Hindlimb muscle (tissue), 1 donor: Measurements from ENCODE around the gene MTUS2. TPM values are rescaled to one million over a fixed set of nuclear protein-coding genes. Genes with fewer than 3 reads are reported as not detected.

Experiments
- DNase-seq: peaks from one replicate; pipeline ENCODE4 v3.0.0-alpha.2; 2013
- polyA plus RNA-seq: library from polyadenylated mRNA; unstranded; fragments of 120-200 nt; gene quantifications from one replicate; pipeline ENCODE4 v1.2.1, GENCODE V29; 2013; ENCODE audit not compliant: insufficient read length

MTUS2 gene
- polyA plus RNA-seq = 24.3 TPM

GRCh38 chr13:28820099-28821051, at the start of gene MTUS2:
TSS of gene MTUS2 (plus strand) at chr13:28820339.
- no peak for DNase-seq

DNA sequence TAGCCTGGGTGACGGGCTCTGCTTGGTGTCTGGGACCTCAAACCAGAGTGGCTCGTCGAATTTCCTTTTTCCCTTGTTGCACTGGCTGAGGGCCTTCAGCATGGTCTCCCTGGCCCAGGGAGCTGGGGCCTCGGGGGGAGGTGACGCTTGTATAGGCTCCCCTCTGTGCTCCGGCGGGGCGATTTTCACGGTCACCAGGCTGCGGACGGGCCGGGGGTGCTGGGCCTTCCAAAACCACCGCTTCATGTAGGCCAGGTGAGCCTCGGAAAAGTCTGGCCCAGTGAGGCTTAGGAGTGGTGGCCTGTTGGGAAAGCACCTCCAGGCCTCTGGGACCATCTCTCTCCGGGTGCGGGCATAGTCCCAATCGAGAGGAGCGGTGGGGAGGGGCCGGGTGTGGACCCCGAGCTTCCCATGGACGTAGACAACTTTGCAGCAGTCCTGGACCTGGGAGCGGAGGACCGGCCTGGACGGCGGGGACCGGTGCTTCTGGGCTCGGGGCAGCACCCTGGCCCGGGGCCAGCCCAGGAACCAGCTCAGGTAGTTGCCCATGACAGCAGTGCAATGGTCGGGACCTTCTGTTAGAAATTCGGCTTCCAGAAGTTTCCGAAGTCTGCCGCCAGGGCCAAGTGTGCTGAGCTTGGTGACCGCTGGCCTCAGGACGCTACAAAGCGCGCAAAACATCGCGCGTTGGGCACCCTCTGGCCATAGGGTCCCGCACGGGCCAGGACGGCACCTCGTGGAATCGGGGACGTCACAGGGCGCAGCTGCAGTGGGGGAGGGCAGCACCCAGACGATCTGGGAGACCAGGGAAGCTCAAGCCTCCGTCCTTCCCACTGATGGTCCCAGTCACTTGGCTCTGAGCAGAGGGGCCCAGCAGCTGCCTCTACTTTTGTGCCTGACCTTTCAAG, 41.6 kb upstream of the MTUS2 start:
- DNase-seq = no peak

DNA sequence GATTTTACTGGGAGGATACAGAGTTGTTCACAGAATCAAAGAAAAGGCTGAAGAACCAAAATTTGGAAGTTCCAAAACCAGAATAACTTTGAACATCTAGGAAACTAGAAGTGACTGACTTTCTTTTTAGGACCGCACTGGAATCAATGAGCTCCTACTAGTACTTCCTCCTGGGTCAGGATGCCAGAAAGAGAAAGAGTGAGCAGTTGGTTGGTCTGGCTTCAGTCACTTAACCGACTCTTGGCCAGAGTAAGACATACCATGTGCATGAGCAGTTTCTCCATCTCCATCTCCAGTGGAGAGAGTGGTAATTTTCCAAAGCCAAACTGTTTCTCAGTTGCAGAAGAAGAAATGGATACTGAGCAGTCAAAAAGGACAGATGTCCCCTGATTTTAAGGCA, 27.1 kb upstream of the MTUS2 start:
- no peak for DNase-seq

- DNase-seq = no peak
These were observed 25.7 kb upstream of the MTUS2 start for GRCh38 chr13:28794396-28794795.

- DNase-seq = no peak
These were observed 23.2 kb upstream of the MTUS2 start for GRCh38 chr13:28796938-28797257.

DNA sequence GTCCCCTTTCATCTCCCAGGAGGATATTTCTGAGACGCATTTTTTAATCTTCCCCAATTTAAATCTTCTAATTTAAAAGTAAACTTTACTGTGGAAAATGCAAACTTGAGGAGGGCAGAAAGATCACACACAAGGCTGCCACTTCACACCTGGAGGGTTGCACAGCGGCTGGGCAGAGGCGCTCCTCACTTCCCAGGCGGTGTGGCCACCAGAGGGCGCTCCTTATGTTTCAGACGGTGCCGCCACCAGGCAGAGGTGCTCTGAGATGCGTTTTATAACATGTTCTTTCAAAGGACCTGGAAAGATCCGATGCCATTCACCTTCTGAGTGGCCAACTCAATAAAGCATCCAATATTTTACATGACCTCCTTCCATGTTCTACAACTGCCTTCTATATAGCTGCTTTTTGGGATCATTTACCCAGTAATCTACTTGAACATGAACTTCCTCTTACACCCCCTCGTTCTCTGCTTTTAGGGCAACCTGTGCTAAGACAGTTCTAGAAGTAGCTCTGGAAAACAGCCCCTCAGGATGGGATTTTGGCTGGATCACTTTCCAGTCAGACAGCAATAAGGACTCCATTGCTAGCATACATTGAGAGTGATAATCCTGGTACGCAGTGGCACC, 14.8 kb upstream of the MTUS2 start:
- no peak for DNase-seq

- no peak for DNase-seq
These were observed 2.9 kb upstream of the MTUS2 start for GRCh38 chr13:28817204-28817603.

- DNase-seq = no peak
These were observed 951 bp upstream of the MTUS2 start for GRCh38 chr13:28819046-28819730.

- DNase-seq = peak; percentile 58
These were observed 422 bp upstream of the MTUS2 start for GRCh38 chr13:28819735-28820098.

GRCh38 chr13:28822151-28822550, 2.0 kb downstream of the MTUS2 start:
- no peak for DNase-seq

GRCh38 chr13:28822801-28823200, 2.7 kb downstream of the MTUS2 start:
- DNase-seq = no peak

GRCh38 chr13:28825379-28825778, 5.2 kb downstream of the MTUS2 start:
- no peak for DNase-seq

DNA sequence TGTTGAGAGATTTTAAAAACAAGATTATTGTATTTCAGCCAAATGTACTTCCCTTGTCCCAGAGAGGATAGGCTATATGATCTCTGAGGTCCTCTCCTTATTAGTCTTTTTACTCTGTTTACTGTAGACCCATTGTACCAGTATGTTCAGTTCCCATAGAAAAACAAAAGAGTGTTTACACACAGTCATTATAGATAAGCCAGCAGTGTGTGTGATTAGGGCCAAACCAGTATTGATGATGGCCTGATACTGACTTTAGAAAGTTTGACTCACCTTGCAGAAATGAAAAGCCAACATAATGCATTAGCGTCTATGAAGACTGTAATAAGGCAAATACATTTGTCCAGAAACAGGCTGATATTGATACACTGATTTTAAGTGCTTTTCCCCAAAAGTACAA, 6.2 kb downstream of the MTUS2 start:
- no peak for DNase-seq

- no peak for DNase-seq
These were observed 10.4 kb downstream of the MTUS2 start for GRCh38 chr13:28830580-28830979.

DNA sequence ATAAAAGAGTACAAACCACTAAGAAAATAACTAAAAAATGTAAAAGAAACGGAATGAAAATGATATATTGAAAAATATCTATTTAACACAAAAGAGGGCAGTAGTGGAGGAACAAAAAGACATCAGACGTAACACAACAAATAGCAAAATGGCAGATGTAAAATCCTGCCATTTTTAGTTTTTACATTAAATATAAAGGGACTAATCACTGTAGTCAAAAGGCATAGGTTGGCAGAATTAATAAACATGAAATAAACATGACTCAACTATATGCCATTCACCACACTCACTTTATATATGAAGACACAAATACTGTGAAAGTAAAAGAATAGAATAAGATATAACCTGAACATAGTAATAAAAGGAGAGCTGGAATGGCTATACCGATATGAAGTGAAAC, 11.0 kb downstream of the MTUS2 start:
- DNase-seq = no peak

DNA sequence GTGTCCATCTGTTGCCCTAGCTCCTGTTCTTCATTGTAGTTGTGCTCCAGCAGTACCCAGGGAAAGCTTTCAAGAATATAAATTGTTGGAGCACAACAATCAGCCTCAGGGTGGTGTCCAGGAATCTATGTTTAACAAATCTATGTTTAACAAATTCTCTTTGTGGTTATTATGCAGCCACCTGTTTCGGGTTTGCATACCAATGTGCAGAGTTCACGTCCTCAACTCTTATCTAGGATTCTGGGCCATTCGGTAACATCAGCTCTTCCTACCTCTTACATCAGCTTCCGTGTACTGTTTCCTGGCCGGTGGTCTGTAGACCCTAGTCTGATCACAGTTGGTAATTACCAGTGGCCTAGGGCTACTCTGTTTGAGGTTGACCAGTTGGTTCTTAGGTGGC, 17.0 kb downstream of the MTUS2 start:
- DNase-seq = no peak

DNA sequence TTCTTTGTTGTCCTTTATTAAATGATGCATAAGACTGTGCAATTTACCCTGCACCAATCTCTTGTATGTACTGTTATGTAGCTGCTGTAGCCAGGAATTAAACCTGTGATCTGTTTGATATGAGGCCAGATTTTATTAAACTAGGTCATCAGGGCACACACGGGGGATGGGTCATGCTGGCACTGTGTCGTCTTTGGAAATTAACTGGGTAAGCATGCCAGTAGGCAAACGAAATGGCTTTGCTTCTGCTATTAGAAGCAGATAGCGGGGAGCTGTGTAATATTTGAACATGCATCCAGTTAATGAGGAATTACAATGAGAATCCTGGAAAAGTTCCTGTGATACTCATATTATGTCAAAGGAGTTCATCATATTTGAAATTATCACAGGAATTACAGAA, 23.5 kb downstream of the MTUS2 start:
- DNase-seq = no peak

GRCh38 chr13:28849441-28849840, 29.3 kb downstream of the MTUS2 start:
- DNase-seq = no peak

- no peak for DNase-seq
These were observed 30.1 kb downstream of the MTUS2 start for GRCh38 chr13:28850226-28850625.

DNA sequence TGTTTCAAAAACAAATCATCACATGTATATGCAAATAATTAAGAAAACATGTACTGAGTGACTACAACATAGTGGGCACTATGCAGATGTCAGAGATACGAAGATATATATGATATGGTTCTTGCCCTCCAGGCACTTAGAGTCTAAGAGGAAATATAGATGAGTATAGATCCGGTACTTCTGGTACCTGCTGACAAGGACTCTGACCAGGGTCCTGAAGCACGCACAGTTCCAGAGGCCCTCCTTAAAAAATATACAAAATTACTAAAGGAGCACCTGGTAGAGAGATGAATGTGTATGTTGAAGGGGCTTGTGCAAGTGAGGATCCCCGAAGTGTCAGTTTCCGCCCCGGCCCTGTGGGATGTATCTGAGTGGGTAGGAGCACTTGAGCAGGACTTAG, 31.3 kb downstream of the MTUS2 start:
- DNase-seq = no peak

GRCh38 chr13:28854657-28855056, 34.5 kb downstream of the MTUS2 start:
- no peak for DNase-seq

DNA sequence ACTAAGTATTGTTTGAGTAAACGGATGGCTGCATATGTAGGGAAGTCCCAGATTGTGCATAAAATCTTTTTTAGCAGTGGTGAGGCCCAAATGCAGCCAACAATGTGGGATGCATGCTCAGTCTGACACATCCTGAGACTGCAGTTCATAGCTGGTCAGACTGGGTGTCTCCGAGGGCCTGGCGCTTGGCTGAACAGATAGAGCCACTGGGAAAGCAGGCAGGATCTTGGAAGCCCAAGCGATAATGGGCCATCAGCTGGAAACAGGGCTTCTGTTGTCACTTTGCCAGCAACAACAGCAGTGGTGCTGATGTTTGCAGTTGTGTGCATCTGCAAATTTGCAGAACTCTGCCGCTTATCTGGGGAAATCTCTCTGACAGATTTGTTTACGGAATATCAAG, 36.1 kb downstream of the MTUS2 start:
- no peak for DNase-seq

GRCh38 chr13:28859069-28859468, 38.9 kb downstream of the MTUS2 start:
- no peak for DNase-seq
